ENCODE measurements around the gene COL5A3. TPM values are rescaled to one million over a fixed set of nuclear protein-coding genes. Genes with fewer than 3 reads are reported as not detected.
A peak's percentile ranks its signal among the peaks of the same experiment; 100 is the strongest.
"Not testable (repeated sequence)": the region's sequence is repeated elsewhere in the genome, so short reads cannot be mapped to it uniquely, and the experiment has no call there.

COL5A3 gene
- polyA plus RNA-seq, 1 donor = 77.6 TPM

GRCh38 chr19:9935506-9936325 is 74.6 kb downstream of the COL5A3 start:
- DNase-seq = no peak

DNA sequence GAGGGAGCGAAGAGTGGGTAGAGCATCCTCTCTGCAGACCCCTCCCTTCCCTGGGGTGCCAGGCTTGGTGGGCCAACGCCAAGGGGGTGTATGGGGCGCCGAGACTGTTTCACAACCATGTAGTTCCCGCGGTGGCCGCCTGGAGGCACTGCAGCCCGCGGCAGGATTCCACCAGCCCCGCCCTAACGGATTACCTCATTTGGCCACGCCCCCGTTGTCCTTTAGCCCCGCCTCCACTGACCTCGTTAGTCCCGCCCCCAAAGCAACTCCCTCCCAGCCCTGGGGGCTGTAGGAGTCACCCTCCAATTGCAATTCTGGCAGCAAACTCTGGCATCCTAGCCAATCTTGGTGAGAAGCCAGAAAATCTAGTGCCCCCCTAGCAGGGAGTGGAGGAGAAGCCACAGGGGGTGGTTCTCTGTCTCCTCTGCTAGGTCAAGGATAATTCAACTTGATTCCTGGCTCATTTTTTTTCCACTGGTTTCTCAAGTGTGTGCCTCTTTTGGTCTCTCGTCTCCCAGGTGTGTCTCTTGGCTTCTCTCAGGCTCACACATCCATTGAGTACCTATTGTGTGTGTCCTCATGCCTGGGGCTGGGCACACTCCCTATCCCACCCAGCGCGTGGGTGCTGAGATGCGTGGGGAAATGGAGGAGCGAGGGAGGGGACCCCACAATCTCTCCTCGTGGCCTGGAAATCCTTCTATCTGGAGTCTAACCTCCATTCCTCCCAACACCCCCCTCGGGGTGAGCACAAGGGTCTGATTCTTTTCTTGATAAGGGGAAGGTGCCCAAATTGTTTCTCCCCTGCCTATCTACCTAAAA is 76.0 kb downstream of the COL5A3 start:
- peak; percentile 47 for DNase-seq

GRCh38 chr19:9932835-9933234 is 77.5 kb downstream of the COL5A3 start:
- DNase-seq = no peak

- DNase-seq = no peak
These were observed 78.7 kb downstream of the COL5A3 start for GRCh38 chr19:9931629-9932028.

- no peak for DNase-seq
These were observed 86.9 kb downstream of the COL5A3 start for GRCh38 chr19:9923440-9923839.

DNA sequence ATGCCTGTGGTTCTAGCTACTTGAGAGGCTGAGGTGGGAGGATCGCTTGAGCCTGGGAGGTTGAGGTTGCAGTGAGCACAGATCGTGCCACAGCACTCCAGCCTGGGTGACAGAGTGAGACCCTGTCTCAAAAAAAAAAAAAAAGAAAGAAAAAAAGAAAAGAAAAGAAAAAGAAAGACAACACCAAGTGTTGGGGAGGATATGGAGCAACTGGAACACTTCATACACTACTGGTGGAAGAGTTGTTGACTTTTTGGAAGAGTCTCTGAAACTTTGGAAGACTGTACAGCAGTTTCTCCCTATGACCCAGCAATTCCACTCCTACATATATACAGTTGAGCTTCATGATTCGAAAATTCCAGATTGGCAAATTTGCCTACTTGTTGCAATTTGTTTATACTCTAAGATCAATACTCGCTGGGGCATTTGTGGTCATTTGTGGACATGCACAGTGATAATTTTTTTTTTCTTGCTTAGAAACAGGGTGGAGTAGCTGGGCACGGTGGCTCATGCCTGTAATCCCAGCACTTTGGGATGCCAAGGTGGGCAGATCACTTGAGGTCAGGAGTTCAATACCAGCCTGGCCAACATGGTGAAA is 87.4 kb downstream of the COL5A3 start:
- DNase-seq = not testable (repeated sequence)

DNA sequence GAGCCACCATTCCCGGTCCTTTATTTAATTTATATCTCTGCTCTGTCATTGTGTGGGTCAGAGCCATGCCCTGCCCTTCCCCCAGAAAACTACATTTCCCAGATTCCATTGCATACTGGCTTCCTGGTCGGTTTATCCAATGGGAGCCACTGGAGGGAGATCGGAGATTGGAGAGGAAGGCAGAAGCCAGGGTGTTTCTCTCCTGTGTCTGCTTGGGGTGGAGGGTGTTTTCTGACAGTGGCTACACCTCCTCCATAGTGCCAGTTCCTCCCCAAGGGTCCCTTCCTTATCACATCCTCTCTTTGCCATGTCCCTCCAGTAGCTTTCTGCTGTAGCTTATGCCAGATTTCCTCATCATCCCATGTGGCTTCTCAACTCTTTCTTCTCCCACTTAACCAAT is 93.0 kb downstream of the COL5A3 start:
- peak; percentile 43 for DNase-seq

GRCh38 chr19:9916719-9917118 is 93.6 kb downstream of the COL5A3 start:
- DNase-seq = no peak

DNA sequence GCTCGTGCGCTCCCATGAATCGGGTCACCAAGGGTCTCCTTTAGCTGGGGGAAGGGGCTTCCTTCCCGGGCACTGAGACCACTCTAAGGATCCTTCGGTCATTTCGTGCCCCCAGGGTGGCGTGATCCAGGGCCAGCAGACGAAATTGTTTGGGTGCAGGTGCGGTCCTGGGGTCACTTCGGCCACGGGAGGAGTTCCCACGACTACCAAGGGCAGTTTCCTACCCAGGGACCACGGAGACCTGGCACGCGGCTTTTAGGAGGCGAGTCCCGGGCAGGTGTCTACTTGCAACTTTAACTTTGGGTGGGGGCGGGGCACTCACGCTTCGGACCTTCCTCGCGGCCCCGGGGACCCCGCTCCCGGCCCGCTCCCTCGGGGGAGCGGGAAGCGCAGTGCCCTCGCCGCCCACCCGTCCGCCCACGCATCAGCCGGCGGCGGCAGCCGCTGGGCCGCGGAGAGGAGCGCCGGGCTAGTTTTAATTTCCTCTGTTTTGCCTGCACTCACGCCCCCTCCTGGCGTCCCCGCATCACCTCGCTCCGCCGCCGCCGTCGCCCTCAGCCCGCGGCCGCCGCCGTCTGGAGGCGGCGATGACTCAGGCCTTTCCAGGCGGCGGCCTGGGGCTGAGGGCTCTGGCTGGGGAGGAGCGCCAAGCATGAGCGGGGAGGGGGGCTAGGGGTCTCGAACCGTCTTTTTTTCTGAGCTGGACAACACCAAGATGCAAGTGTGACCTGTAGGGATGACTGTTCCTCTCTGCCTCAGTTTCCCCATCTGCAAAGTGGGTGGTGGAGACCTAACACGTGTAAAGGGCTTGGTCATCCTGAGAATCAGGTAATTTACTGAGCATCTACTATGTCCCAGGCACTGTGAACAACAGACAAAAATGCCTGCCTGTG is 95.7 kb downstream of the COL5A3 start:
- peak; percentile 79 for DNase-seq

GRCh38 chr19:9914001-9914314 is 96.3 kb downstream of the COL5A3 start:
- no peak for DNase-seq

DNA sequence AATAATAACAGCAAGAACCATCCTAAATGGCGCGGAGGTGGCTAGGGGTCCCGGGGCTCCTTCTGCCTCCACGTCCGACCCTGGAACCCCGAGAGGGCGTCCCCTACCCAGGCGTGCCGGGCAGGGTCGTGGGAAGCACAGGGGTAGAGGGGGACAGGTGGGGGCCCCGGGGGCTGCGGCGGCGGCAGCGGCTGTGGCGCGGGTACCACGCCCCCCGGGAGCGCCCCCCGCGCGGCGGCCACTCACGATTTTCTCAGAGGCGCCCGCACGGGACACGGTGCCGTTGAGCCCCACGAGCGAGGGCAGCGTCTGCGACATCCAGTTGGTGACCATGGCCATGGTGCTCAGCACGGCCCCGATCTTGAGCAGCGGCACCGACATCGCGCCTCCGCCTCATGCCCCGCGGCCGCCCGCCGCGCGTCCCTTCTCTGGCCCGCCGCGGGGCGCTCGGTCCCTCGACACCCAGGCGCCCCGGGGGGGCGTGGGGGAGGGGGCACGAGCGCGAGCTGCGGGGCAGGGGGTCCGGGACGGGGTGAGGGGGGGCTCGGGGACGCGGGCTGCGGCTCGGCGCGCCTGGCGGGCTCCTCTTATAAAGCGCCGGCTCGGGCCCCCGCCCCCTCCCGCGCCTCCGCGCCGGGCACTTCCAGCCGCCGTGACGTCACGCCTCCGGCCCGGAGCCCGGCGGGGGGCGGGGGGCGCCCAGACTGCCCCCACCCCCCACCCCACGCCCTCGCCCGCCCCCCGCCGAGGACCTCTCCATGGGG is 96.9 kb downstream of the COL5A3 start:
- peak; percentile 29 for DNase-seq

DNA sequence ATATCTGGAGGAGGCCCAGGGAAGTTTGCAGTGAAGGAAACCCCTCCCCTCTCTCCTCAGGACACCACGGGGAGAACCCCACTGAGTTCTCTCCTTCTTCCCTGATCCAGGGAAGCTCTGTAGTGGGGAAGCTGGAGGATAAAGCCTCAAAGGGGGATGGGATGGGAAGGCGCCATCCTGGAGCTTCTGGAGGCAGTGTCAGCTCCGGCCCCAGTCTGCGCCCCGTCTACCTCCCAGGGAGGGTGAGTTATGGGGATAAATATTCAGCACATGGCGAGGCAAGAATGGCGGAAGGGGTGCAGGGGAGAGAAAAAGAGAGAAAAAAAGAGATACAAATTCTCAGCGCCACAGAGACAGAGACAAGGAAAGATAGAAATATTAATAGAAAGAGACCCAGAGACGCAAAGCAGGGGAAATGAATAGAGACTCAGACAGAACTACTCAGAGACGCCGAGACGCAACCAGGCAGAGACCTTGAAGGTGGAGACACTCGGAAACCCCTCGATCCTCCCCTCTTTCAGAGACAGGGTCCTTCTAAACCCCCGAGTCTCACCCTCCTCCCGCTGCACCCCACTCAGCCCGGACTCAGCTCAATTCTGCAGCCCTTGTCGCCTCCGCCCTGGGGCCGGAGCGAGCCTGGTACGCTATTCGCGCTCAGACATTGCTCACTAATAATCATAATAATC is 97.6 kb downstream of the COL5A3 start:
- no peak for DNase-seq

- DNase-seq = no peak
These were observed 98.6 kb downstream of the COL5A3 start for GRCh38 chr19:9911524-9912185.

- DNase-seq = no peak
These were observed 99.7 kb downstream of the COL5A3 start for GRCh38 chr19:9910625-9911024.

Other genes with a start within 250 kb of the COL5A3 start
- gene ZNF846, start 241.8 kb downstream of the COL5A3 start, polyA plus RNA-seq (ENCODE audit: insufficient read length) = 11.0 TPM
- gene FBXL12, start 191.4 kb downstream of the COL5A3 start, polyA plus RNA-seq (ENCODE audit: insufficient read length) = 34.5 TPM
- 144 TPM for gene UBL5, start 182.6 kb downstream of the COL5A3 start, polyA plus RNA-seq (ENCODE audit: insufficient read length)
- gene PIN1, start 175.2 kb downstream of the COL5A3 start, polyA plus RNA-seq (ENCODE audit: insufficient read length) = 78.3 TPM
- 30.2 TPM for gene OLFM2, start 74.0 kb downstream of the COL5A3 start, polyA plus RNA-seq (ENCODE audit: insufficient read length)
- not detected for gene RDH8, start 3.0 kb upstream of the COL5A3 start, polyA plus RNA-seq (ENCODE audit: insufficient read length)
- gene SHFL, start 75.8 kb upstream of the COL5A3 start, polyA plus RNA-seq (ENCODE audit: insufficient read length) = 10.7 TPM
- 1.7 TPM for gene ANGPTL6, start 92.2 kb upstream of the COL5A3 start, polyA plus RNA-seq (ENCODE audit: insufficient read length)
- gene PPAN, start 95.9 kb upstream of the COL5A3 start, polyA plus RNA-seq (ENCODE audit: insufficient read length) = 30.6 TPM
- 11.7 TPM for gene P2RY11, start 101.2 kb upstream of the COL5A3 start, polyA plus RNA-seq (ENCODE audit: insufficient read length)
- gene EIF3G, start 109.4 kb upstream of the COL5A3 start, polyA plus RNA-seq (ENCODE audit: insufficient read length) = 287 TPM
- gene DNMT1, start 184.4 kb upstream of the COL5A3 start, polyA plus RNA-seq (ENCODE audit: insufficient read length) = 65.8 TPM
- gene S1PR2, start 220.8 kb upstream of the COL5A3 start, polyA plus RNA-seq (ENCODE audit: insufficient read length) = 10.8 TPM
- 36.0 TPM for gene MRPL4, start 241.7 kb upstream of the COL5A3 start, polyA plus RNA-seq (ENCODE audit: insufficient read length)

Data from hindlimb muscle (tissue), 1 donor.